ENCODE data around the gene TRIM52. TPM values are rescaled to one million over a fixed set of nuclear protein-coding genes. Genes with fewer than 3 reads are reported as not detected.
A peak's percentile ranks its signal among the peaks of the same experiment; 100 is the strongest.

TRIM52 gene
- total and polyA plus RNA-seq, 2 of the 13 experiments (the other 11 are each of a cell fraction or from before 2014, with no cell fraction given), result 7.2 to 11.6 TPM

- no peak for TF ChIP-seq TEF (CRISPR knock-in tag; IDR thresholded peaks at IDR 0.05)
- peak; percentile 67; the same call in 1 of the 2 replicates for TF ChIP-seq KLF12 (CRISPR knock-in tag; IDR thresholded peaks at IDR 0.05; ENCODE audit: borderline replicate concordance)
- no peak for TF ChIP-seq ZNF337 (CRISPR knock-in tag; IDR thresholded peaks at IDR 0.05; ENCODE audit: borderline replicate concordance, low read depth)
- TF ChIP-seq ZNF713 (CRISPR knock-in tag; IDR thresholded peaks at IDR 0.05), result no peak; the same call in 1 of the 2 replicates
- peak; percentile 52; the same call in 1 of the 2 replicates for TF ChIP-seq BCL3 (CRISPR knock-in tag; IDR thresholded peaks at IDR 0.05)
- TF ChIP-seq RXRB (CRISPR knock-in tag; IDR thresholded peaks at IDR 0.05; ENCODE audit: borderline replicate concordance), result peak; percentile 53; the same call in 1 of the 2 replicates
- TF ChIP-seq U2AF2 (IDR thresholded peaks at IDR 0.05; ENCODE audit: low read depth, low read length), result no peak
- no peak for TF ChIP-seq ZNF775 (CRISPR knock-in tag; IDR thresholded peaks at IDR 0.05; ENCODE audit: borderline replicate concordance)
- peak; percentile 88 for TF ChIP-seq SP2 (CRISPR knock-in tag; IDR thresholded peaks at IDR 0.05)
- peak; percentile 95 for TF ChIP-seq HDAC1 (CRISPR knock-in tag; IDR thresholded peaks at IDR 0.05)
- no peak for TF ChIP-seq ZNF251 (CRISPR knock-in tag; IDR thresholded peaks at IDR 0.05)
- peak; percentile 95 for TF ChIP-seq KDM5A (IDR thresholded peaks at IDR 0.05; ENCODE audit: borderline replicate concordance, low read length)
- peak; percentile 44 for TF ChIP-seq SP5 (CRISPR knock-in tag; IDR thresholded peaks at IDR 0.05; ENCODE audit: borderline replicate concordance, low read depth)
- TF ChIP-seq NR2F1 (CRISPR knock-in tag; IDR thresholded peaks at IDR 0.05), result no peak
- TF ChIP-seq ZBTB14 (CRISPR knock-in tag; IDR thresholded peaks at IDR 0.05), result no peak
- no peak for TF ChIP-seq HOMEZ (CRISPR knock-in tag; IDR thresholded peaks at IDR 0.05; ENCODE audit: low read depth)
- TF ChIP-seq ZFP1 (CRISPR knock-in tag; IDR thresholded peaks at IDR 0.05), result peak; percentile 73; the same call in 1 of the 2 replicates
- TF ChIP-seq THAP7 (CRISPR knock-in tag; IDR thresholded peaks at IDR 0.05), result peak; percentile 66; the same call in 1 of the 2 replicates
- TF ChIP-seq ZNF800 (CRISPR knock-in tag; IDR thresholded peaks at IDR 0.05), result no peak
- no peak for TF ChIP-seq ZNF260 (CRISPR knock-in tag; IDR thresholded peaks at IDR 0.05; ENCODE audit: borderline replicate concordance, low read depth)
- peak; percentile 97 for TF ChIP-seq GABPB1 (CRISPR knock-in tag; IDR thresholded peaks at IDR 0.05)
- TF ChIP-seq SIN3A (IDR thresholded peaks at IDR 0.05; ENCODE audit: borderline replicate concordance, low read depth, low read length), result 0 out of 2 replicates have a peak, but pooled peaks have one; percentile 30
Observed at GRCh38 chr5:181223058-181223728, 37.8 kb downstream of the TRIM52 start, which contains the start of gene TRIM41 (continued).

Data from HepG2 (cell line).